HEK293 (cell line): Measurements from ENCODE around the gene HOXC10.

Experiments used
- CTCF ChIA-PET: fragments of 350-600 bp; formaldehyde crosslinking; extraction: SDS; loops from one replicate; lab custom pipeline; 2021; ENCODE audit warnings: antibody characterized with exemption; lab: Yijun Ruan, JAX
- POLR2A ChIA-PET: fragments of 300-600 bp; formaldehyde crosslinking; extraction: SDS; loops from one replicate; lab custom pipeline; 2020; ENCODE audit warnings: antibody characterized with exemption, inconsistent platforms; lab: Yijun Ruan, JAX
- H3K27ac ChIP-seq: fragments of 200-500 bp; sonication (Bioruptor generic); 2 replicates; pipeline ENCODE4 v1.5.1; 2014; ENCODE audit warnings: low read depth, low read length, control low read depth, inconsistent platforms; ENCODE audit errors: extremely low read depth
- H3K36me3 ChIP-seq, 2 experiments: fragments of 200-500 bp in 1 of 2; sonication (Bioruptor generic) in 1 of 2; 1 replicate in 1 of 2; 2 replicates in 1 of 2; pipeline ENCODE4 v1.5.1; 2014 to 2017; ENCODE audit warnings: inconsistent platforms in 2 of 2, low read length in 2 of 2; ENCODE audit not compliant: control insufficient read depth in 2 of 2, insufficient read depth in 1 of 2
- H3K4me1 ChIP-seq: fragments of 200-500 bp; sonication (Bioruptor generic); 2 replicates; pipeline ENCODE4 v1.5.1; 2014; ENCODE audit warnings: mild to moderate bottlenecking, low read length, inconsistent platforms; ENCODE audit not compliant: control insufficient read depth, insufficient read depth
- H3K4me3 ChIP-seq: 2 replicates; pipeline ENCODE4 v1.5.1; 2011; ENCODE audit warnings: low read depth, mild to moderate bottlenecking, control low read depth, low read length, moderate library complexity
- H3K9me3 ChIP-seq: fragments of 200-500 bp; sonication (Bioruptor generic); 2 replicates; pipeline ENCODE4 v1.5.1; 2014; ENCODE audit warnings: low read depth, low read length, inconsistent platforms; ENCODE audit not compliant: control insufficient read depth, insufficient read depth
- IKZF3 ChIP-seq: fragments of 450-650 bp; IDR thresholded peaks from 2 replicates; pipeline ENCODE4 v1.5.0; 2018; ENCODE audit warnings: missing biosample characterization, mild to moderate bottlenecking, missing genetic modification characterization, moderate library complexity
- KLF1 ChIP-seq: fragments of 450-650 bp; formaldehyde crosslinking; IDR thresholded peaks from 2 replicates; pipeline ENCODE4 v1.5.1; 2016; ENCODE audit warnings: missing biosample characterization, missing genetic modification characterization
- PRDM6 ChIP-seq: fragments of 450-650 bp; formaldehyde crosslinking; IDR thresholded peaks from 2 replicates; pipeline ENCODE4 v1.5.1; 2017; ENCODE audit warnings: missing biosample characterization, missing genetic modification characterization
- SP2 ChIP-seq: fragments of 450-650 bp; formaldehyde crosslinking; IDR thresholded peaks from 2 replicates; pipeline ENCODE4 v1.5.1; 2016; ENCODE audit warnings: missing biosample characterization, missing genetic modification characterization
- SP3 ChIP-seq: fragments of 450-650 bp; formaldehyde crosslinking; IDR thresholded peaks from 2 replicates; pipeline ENCODE4 v1.5.1; 2016; ENCODE audit warnings: missing biosample characterization, missing genetic modification characterization
- YY1 ChIP-seq: fragments of 450-650 bp; formaldehyde crosslinking; IDR thresholded peaks from 2 replicates; pipeline ENCODE4 v1.5.1; 2018; ENCODE audit warnings: missing biosample characterization, missing genetic modification characterization
- ZBTB20 ChIP-seq: fragments of 450-650 bp; formaldehyde crosslinking; IDR thresholded peaks from 2 replicates; pipeline ENCODE4 v1.5.1; 2016; ENCODE audit warnings: missing biosample characterization, missing genetic modification characterization
- ZBTB26 ChIP-seq: fragments of 450-650 bp; formaldehyde crosslinking; optimal IDR thresholded peaks from 2 replicates; pipeline ENCODE3; 2016; ENCODE audit warnings: missing biosample characterization, mild to moderate bottlenecking, missing genetic modification characterization
- ZBTB6 ChIP-seq: fragments of 450-650 bp; formaldehyde crosslinking; IDR thresholded peaks from 2 replicates; pipeline ENCODE4 v1.5.1; 2017; ENCODE audit warnings: missing biosample characterization, missing genetic modification characterization
- ZBTB7A ChIP-seq: fragments of 450-650 bp; formaldehyde crosslinking; IDR thresholded peaks from 2 replicates; pipeline ENCODE4 v1.5.1; 2016; ENCODE audit warnings: low read depth, missing biosample characterization, missing genetic modification characterization
- ZBTB8A ChIP-seq: fragments of 450-650 bp; formaldehyde crosslinking; IDR thresholded peaks from 2 replicates; pipeline ENCODE4 v1.5.1; 2016; ENCODE audit warnings: missing biosample characterization, missing genetic modification characterization
- ZFP69B ChIP-seq: fragments of 450-650 bp; formaldehyde crosslinking; IDR thresholded peaks from 2 replicates; pipeline ENCODE4 v1.5.1; 2016; ENCODE audit warnings: missing biosample characterization, missing genetic modification characterization
- ZIC2 ChIP-seq: fragments of 450-650 bp; formaldehyde crosslinking; IDR thresholded peaks from 2 replicates; pipeline ENCODE4 v1.5.1; 2016; ENCODE audit warnings: missing biosample characterization, missing genetic modification characterization
- ZNF280C ChIP-seq: fragments of 450-650 bp; formaldehyde crosslinking; IDR thresholded peaks from 2 replicates; pipeline ENCODE4 v1.5.1; 2016; ENCODE audit warnings: missing biosample characterization, missing genetic modification characterization
- ZNF335 ChIP-seq: fragments of 450-650 bp; formaldehyde crosslinking; conservative IDR thresholded peaks from 2 replicates; pipeline ENCODE4 v1.5.1; 2016; ENCODE audit warnings: missing biosample characterization, missing genetic modification characterization
- ZNF398 ChIP-seq: fragments of 450-650 bp; formaldehyde crosslinking; IDR thresholded peaks from 2 replicates; pipeline ENCODE4 v1.5.1; 2017; ENCODE audit warnings: missing biosample characterization, missing genetic modification characterization
- ZNF404 ChIP-seq: fragments of 450-650 bp; formaldehyde crosslinking; IDR thresholded peaks from 2 replicates; pipeline ENCODE4 v1.5.1; 2017; ENCODE audit warnings: missing biosample characterization, missing genetic modification characterization
- ZNF521 ChIP-seq: fragments of 450-650 bp; formaldehyde crosslinking; IDR thresholded peaks from 2 replicates; pipeline ENCODE4 v1.5.1; 2017; ENCODE audit warnings: missing biosample characterization, mild to moderate bottlenecking, missing genetic modification characterization
- ZNF596 ChIP-seq: fragments of 450-650 bp; IDR thresholded peaks from 2 replicates; pipeline ENCODE4 v1.5.0; 2018; ENCODE audit warnings: missing biosample characterization, mild to moderate bottlenecking, missing genetic modification characterization, moderate library complexity
- ZNF600 ChIP-seq: fragments of 450-650 bp; formaldehyde crosslinking; IDR thresholded peaks from 2 replicates; pipeline ENCODE4 v1.5.1; 2016; ENCODE audit warnings: missing biosample characterization, missing genetic modification characterization
- ZNF629 ChIP-seq: fragments of 450-650 bp; formaldehyde crosslinking; IDR thresholded peaks from 2 replicates; pipeline ENCODE4 v1.5.1; 2017; ENCODE audit warnings: missing biosample characterization, missing genetic modification characterization
- ZNF677 ChIP-seq: fragments of 450-650 bp; IDR thresholded peaks from 2 replicates; pipeline ENCODE4 v1.5.0; 2018; ENCODE audit warnings: missing biosample characterization, mild to moderate bottlenecking, missing genetic modification characterization, moderate library complexity
- ZNF692 ChIP-seq: fragments of 450-650 bp; formaldehyde crosslinking; IDR thresholded peaks from 2 replicates; pipeline ENCODE4 v1.5.1; 2016; ENCODE audit warnings: missing biosample characterization, missing genetic modification characterization
- ZNF76 ChIP-seq: fragments of 450-650 bp; formaldehyde crosslinking; IDR thresholded peaks from 2 replicates; pipeline ENCODE4; 2016; ENCODE audit warnings: low read depth, missing biosample characterization, missing genetic modification characterization, borderline replicate concordance
- ZSCAN16 ChIP-seq: fragments of 450-650 bp; formaldehyde crosslinking; IDR thresholded peaks from 2 replicates; pipeline ENCODE4 v1.5.1; 2016; ENCODE audit warnings: missing biosample characterization, missing genetic modification characterization
- ZSCAN30 ChIP-seq: fragments of 450-650 bp; IDR thresholded peaks from 2 replicates; pipeline ENCODE4 v1.5.1; 2018; ENCODE audit warnings: missing biosample characterization, mild to moderate bottlenecking, missing genetic modification characterization, moderate library complexity

Gene HOXC10

GRCh38 chr12:54019091-54019811, 34.3 kb downstream of the HOXC10 start (continued):
- TF ChIP-seq ZNF280C (no peak), SP2 (tag by site-specific recombination) (peak; percentile 39; the same call in 1 of the 2 replicates), ZSCAN16 (tag by site-specific recombination) (no peak), YY1 (tag by site-specific recombination) (0 out of 2 replicates have a peak, but pooled peaks have one; percentile 19), ZNF335 (tag by site-specific recombination) (peak; percentile 49), ZFP69B (tag by site-specific recombination) (peak; percentile 14; the same call in 1 of the 2 replicates), ZIC2 (no peak), ZNF404 (tag by site-specific recombination) (no peak), ZNF629 (tag by site-specific recombination) (peak; percentile 25; the same call in 1 of the 2 replicates), ZBTB7A (peak; percentile 52; the same call in 1 of the 2 replicates), KLF1 (tag by site-specific recombination) (peak; percentile 59), ZNF596 (tag by site-specific recombination) (0 out of 2 replicates have a peak, but pooled peaks have one; percentile 6), ZBTB26 (tag by site-specific recombination) (peak; percentile 39), SP3 (tag by site-specific recombination) (peak; percentile 41; the same call in 1 of the 2 replicates), ZSCAN30 (0 out of 2 replicates have a peak, but pooled peaks have one; percentile 15)
- TF ChIP-seq, all 188 proteins: peak for 17

- Histone ChIP-seq H3K4me3 (peak overlapping the region; percentile 5; the same call in 1 of the 2 replicates), H3K36me3 (no peaks in the 10 kb centered on the region), H3K4me1 (peaks cover 67% of the 10 kb centered on the region), H3K27ac (peak overlapping the region; percentile 100), H3K9me3 (no peaks in the 10 kb centered on the region)
- POLR2A ChIA-PET: no interaction called here
- CTCF ChIA-PET: interaction anchor here (0.6 to 1.8 kb wide), 2 partner anchors 169 to 181 kb away, joined by 3 to 7 read pairs; no protein-coding TSS in a partner anchor
- TF ChIP-seq PRDM6 (no peak), ZNF521 (tag by site-specific recombination) (no peak), ZNF677 (tag by site-specific recombination) (no peak), ZNF596 (tag by site-specific recombination) (no peak), IKZF3 (tag by site-specific recombination) (0 out of 2 replicates have a peak, but pooled peaks have one; percentile 26), ZBTB6 (0 out of 2 replicates have a peak, but pooled peaks have one; percentile 13), ZNF600 (tag by site-specific recombination) (peak; percentile 68), ZNF398 (tag by site-specific recombination) (no peak), ZBTB20 (tag by site-specific recombination) (0 out of 2 replicates have a peak, but pooled peaks have one; percentile 19), ZBTB8A (tag by site-specific recombination) (peak; percentile 9; the same call in 1 of the 2 replicates), ZNF76 (tag by site-specific recombination) (no peak), ZFP69B (tag by site-specific recombination) (peak; percentile 82), ZNF692 (peak; percentile 73)
Observed at GRCh38 chr12:54019924-54020590, 35.1 kb downstream of the HOXC10 start.
